Activated naive CD4-positive, alpha-beta T cell treated with anti-CD3 and anti-CD28 coated beads for 36 hours (primary cell): Measurements from ENCODE around the gene PRM2. TPM values are rescaled to one million over a fixed set of nuclear protein-coding genes. Genes with fewer than 3 reads are reported as not detected.

Experiments
- CTCF ChIA-PET: fragments of 350-600 bp; sonication (Branson Sonifier 250); formaldehyde crosslinking; loops from one replicate; lab custom pipeline; 2021; ENCODE audit warnings: antibody characterized with exemption; lab: Charles Lee
- DNase-seq: peaks from one replicate; pipeline ENCODE4 v3.0.0-alpha.2; 2020
- H3K27ac Mint-ChIP-seq: one replicate; pipeline ENCODE4 v1.8.0; 2021; ENCODE audit warnings: mild to moderate bottlenecking, mixed read lengths
- H3K27me3 Mint-ChIP-seq: one replicate; pipeline ENCODE4 v1.8.0; 2021; ENCODE audit warnings: low read depth, mixed read lengths
- H3K36me3 Mint-ChIP-seq: one replicate; pipeline ENCODE4 v1.8.0; 2021; ENCODE audit warnings: low read depth, mixed read lengths
- H3K4me1 Mint-ChIP-seq: one replicate; pipeline ENCODE4 v1.8.0; 2021; ENCODE audit warnings: low read depth, mixed read lengths
- H3K4me3 Mint-ChIP-seq: one replicate; pipeline ENCODE4 v1.8.0; 2021; ENCODE audit warnings: mild to moderate bottlenecking, moderate library complexity, mixed read lengths
- H3K9me3 Mint-ChIP-seq: one replicate; pipeline ENCODE4 v1.8.0; 2021; ENCODE audit warnings: mixed read lengths
- intact Hi-C: fragments of 100-400 bp; cut with micrococcal nuclease; formaldehyde crosslinking; loops from one replicate; pipeline ENCODE4 v1.15.1; 2023
- total RNA-seq, 2 experiments: library from RNA; stranded (reverse); gene quantifications; one replicate each; pipeline ENCODE4 v1.2.3, GENCODE V29; 2021

Gene PRM2
- total RNA-seq, 2 experiments from 2014 or later, result not detected

DNA sequence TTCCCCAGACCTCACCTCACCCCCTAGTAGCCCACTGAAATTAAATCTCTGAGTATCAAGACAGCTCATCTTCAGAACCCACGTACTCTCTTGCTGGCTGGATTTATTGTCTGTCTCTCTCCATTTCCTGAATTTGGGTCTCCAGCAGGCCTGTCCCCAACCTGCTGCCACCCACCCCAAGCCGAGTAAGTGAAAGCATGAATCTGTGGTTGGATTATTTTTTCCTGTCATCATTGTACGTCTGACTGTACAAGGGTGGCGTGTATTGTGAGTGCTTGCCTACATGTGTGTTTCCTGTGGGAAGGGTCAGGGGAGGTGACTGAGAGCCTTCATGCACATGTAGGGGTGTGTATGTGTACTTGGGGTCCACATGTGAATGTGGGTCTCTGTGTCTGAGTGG is 12.5 kb downstream of the PRM2 start:
- DNase-seq, result peak; percentile 78
- CTCF ChIA-PET, result interaction anchor here (0.6 to 2.1 kb wide), 6 partner anchors 9 to 280 kb away, joined by 3 to 10 read pairs (median 4); no protein-coding TSS in a partner anchor
- intact Hi-C loops, result loop anchor here (1.0 kb wide), 1 partner anchor 91 kb away; no protein-coding TSS in a partner anchor
- no peaks in the 10 kb centered on the region for H3K9me3 Mint-ChIP-seq
- no peaks in the 10 kb centered on the region for H3K36me3 Mint-ChIP-seq
- peaks cover 33% of the 10 kb centered on the region for H3K4me1 Mint-ChIP-seq
- H3K27ac Mint-ChIP-seq, result peak overlapping the region; percentile 90
- H3K4me3 Mint-ChIP-seq, result peak overlapping the region; percentile 29
- H3K27me3 Mint-ChIP-seq, result no peaks in the 10 kb centered on the region

DNA sequence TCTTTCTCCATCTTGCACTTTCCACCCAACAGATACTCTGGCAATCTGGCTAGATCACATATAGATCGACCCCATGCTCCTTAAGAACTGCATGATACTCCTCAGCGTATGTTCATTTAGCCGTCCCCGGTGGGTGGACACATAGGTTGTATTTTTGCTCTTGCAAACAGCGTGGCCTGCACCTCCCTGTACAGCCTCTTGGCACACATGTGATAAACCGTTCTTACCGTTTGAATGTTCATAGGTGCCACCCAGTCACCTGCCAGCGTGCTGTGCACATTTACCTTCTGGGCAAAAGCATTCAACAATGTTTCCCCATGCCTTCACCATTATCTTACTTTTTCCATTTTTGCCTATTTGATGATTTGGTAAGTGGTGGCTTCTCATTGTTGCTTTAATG is 13.4 kb downstream of the PRM2 start:
- DNase-seq, result no peak
- CTCF ChIA-PET, result interaction anchor here (0.6 to 2.1 kb wide), 8 partner anchors 8 to 292 kb away, joined by 4 to 10 read pairs (median 4); no protein-coding TSS in a partner anchor
- H3K27ac Mint-ChIP-seq, result peak overlapping the region; percentile 90
- no peaks in the 10 kb centered on the region for H3K9me3 Mint-ChIP-seq
- intact Hi-C loops, result loop anchor here (1.0 kb wide), 1 partner anchor 91 kb away; no protein-coding TSS in a partner anchor
- H3K4me3 Mint-ChIP-seq, result no peak overlapping the region
- H3K4me1 Mint-ChIP-seq, result peaks cover 40% of the 10 kb centered on the region
- H3K36me3 Mint-ChIP-seq, result no peaks in the 10 kb centered on the region
- H3K27me3 Mint-ChIP-seq, result no peaks in the 10 kb centered on the region

DNA sequence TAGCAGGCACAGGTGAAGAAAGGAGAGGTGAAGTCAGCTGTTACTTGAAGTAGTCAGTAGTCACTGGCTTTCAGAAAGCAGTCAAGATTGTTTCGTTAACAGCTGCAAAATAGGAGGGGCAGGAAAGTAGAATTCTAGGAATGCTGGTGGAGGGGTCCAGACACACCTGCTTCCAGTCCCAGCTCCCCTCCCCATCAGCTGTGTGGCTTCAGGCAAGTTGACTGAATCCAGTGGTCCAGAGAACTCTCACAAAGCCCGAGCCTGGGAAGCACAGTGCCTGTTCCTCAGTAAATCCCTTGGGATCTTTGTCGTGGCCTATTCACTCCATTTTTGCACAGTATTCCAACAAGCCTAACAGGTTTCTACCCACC is 15.7 kb downstream of the PRM2 start:
- intact Hi-C loops, result no loop called here
- no peak for DNase-seq
- no peaks in the 10 kb centered on the region for H3K36me3 Mint-ChIP-seq
- H3K27me3 Mint-ChIP-seq, result no peaks in the 10 kb centered on the region
- CTCF ChIA-PET, result interaction anchor here (0.7 to 7.2 kb wide), 7 partner anchors 51 to 297 kb away, joined by 3 to 67 read pairs (median 3); no protein-coding TSS in a partner anchor
- H3K4me3 Mint-ChIP-seq, result no peak overlapping the region
- H3K9me3 Mint-ChIP-seq, result no peaks in the 10 kb centered on the region
- peaks cover 50% of the 10 kb centered on the region for H3K4me1 Mint-ChIP-seq
- H3K27ac Mint-ChIP-seq, result no peak overlapping the region

DNA sequence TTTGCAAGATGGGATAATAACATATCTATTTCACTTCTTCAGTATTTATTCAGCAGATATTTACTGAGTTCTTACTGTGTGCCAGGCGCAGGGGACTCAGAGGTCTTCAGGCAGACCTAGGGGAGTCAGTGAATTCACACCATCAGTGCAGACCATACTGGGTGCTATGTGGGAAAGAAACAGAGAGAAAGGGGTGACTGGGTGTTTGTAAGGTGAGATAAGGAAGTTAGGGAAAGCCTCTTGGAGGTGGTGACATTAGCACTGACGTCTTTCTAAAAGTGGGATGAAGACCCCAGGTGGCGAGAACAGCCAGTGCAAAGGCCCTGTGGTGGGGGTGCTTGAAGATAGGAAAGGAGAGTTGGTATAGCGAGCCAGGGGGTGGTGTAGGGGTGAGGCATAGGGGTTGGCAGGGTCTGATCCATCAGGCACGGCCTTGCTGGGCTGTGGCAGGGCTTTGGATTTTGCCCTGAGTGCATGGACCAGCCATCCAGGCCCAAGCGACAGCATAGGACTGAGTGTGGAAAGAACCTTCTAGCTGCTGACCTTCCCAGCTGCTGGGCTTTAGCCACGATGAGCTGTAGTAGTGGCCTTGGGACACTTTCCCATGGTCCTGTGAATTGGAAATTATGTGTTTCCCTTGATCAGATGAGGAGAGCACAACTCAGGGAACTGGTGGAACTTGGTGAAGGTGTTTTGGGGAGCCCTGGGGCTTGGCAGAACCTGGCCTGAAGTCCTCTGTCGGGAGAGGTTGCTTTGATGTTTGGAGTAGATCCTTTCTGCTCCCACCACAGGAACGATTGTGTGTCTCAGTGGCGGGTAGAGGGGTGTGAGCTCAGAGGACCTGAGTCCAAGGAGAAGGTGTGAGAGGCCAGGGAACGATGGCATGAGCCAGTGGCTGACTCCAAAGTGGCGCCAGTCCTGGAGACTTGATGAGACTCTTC is 16.4 kb downstream of the PRM2 start:
- CTCF ChIA-PET, result interaction anchor here (0.7 to 7.2 kb wide), 12 partner anchors 35 to 296 kb away, joined by 3 to 67 read pairs (median 4); no protein-coding TSS in a partner anchor
- no peaks in the 10 kb centered on the region for H3K9me3 Mint-ChIP-seq
- intact Hi-C loops, result loop anchor here (2.0 to 10.0 kb wide), 5 partner anchors 27 to 535 kb away; partner anchors contain the start of genes NUBP1 and ZC3H7A

DNA sequence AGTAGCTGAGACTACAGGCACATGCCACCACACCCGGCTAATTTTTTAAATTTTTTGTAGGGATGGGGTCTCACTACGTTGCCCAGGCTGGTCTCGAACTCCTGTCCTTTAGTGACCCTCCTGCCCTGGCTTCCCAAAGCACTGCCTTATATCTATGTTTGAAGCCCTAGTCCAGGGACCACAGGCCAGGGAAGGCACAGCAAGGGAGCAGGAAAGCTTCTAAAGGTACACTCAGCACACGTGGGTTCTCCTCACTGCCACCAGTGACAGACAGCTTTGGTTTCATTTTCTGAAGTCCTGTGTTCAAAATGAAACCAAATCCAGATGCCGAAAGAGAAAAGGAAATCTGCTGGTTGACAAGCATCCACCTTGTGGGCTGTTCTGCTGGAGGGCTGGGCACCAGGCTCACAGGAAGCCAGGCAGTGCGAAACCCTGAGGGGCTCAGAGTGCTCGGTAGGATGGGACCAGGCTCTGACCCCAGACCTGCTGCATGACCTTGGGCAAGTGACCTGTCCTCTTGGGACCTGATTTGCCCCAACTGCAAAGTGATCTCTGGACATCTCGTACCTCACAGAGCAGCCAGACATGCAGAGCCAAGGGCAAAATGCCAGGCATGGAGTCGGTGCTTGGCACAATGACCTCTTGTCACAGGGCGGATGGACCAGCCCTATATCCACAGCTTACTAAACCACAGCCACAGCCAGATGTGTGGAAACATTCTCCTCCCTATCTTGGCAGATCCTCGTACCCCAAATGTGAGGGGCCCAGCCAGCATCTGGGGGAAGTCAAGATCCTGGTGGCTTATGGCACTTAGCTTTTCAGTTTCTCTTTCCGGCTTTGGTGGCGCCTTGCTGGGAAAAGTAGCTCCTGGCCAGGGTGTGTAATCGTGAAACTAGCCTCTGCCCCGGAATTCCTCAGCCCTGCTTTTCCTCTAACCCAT is 17.5 kb downstream of the PRM2 start:
- intact Hi-C loops, result loop anchor here (1.0 to 10.0 kb wide), 6 partner anchors 28 to 536 kb away; partner anchors contain the start of genes NUBP1 and ZC3H7A
- DNase-seq, result peak; percentile 66
- CTCF ChIA-PET, result interaction anchor here (0.8 to 7.2 kb wide), 15 partner anchors 34 to 294 kb away, joined by 3 to 67 read pairs (median 4); no protein-coding TSS in a partner anchor
- Mint-ChIP-seq H3K27me3 (no peaks in the 10 kb centered on the region), H3K4me3 (no peak overlapping the region), H3K36me3 (peaks cover 14% of the 10 kb centered on the region), H3K27ac (peak overlapping the region; percentile 43), H3K9me3 (no peaks in the 10 kb centered on the region), H3K4me1 (peaks cover 38% of the 10 kb centered on the region)

More for the DNA sequence above, 16.4 kb downstream of the PRM2 start:
- H3K4me1 Mint-ChIP-seq, result peaks cover 50% of the 10 kb centered on the region
- no peak for DNase-seq
- no peaks in the 10 kb centered on the region for H3K27me3 Mint-ChIP-seq
- H3K4me3 Mint-ChIP-seq, result no peak overlapping the region
- H3K36me3 Mint-ChIP-seq, result peaks cover 4% of the 10 kb centered on the region
- H3K27ac Mint-ChIP-seq, result no peak overlapping the region

DNA sequence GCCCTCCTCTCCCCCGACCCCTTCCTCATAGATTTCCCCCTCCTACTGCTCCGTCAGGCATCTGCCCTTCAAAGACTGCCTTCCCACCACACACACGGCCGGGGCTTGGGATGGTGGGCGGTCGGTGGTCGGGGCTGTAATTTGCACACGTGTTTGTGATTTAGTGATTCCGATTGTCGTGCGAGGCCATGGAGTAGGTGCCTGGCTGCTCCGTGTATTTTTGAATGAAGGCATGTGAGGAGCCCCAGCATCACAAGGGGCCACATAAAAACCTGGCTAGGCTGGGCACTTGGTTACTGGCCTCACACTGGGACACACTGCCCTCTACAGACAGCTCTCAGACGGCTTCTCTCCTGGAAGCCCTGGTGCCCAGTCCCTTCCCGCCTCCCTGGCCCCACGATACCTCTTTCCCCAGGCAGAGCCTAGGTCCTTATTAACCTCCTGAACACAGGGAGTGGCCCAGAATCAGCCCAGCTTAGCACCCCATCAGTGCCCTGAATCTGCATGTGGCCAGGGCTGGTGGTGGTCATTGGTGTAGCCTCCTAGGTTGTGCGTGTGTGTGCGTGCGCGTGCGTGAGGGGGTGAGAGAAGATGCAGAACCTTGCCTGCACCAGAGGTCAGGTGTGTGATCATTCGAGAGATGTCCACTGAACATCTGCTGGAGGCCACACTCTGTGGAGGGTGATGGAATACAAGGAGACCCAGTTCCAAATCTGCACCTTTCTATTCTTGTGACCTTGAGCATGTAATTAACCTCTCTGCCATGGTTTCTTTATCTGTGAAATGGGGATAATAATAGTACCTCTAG is 18.9 kb downstream of the PRM2 start:
- no peaks in the 10 kb centered on the region for H3K9me3 Mint-ChIP-seq
- peak; percentile 85 for DNase-seq
- intact Hi-C loops, result loop anchor here (1.0 to 10.0 kb wide), 5 partner anchors 55 to 537 kb away; partner anchors contain the start of genes NUBP1 and ZC3H7A
- no peaks in the 10 kb centered on the region for H3K27me3 Mint-ChIP-seq
- peaks cover 29% of the 10 kb centered on the region for H3K36me3 Mint-ChIP-seq
- CTCF ChIA-PET, result interaction anchor here (0.6 to 7.2 kb wide), 27 partner anchors 17 to 506 kb away, joined by 3 to 67 read pairs (median 4); no protein-coding TSS in a partner anchor
- H3K27ac Mint-ChIP-seq, result peak overlapping the region; percentile 83
- peaks cover 25% of the 10 kb centered on the region for H3K4me1 Mint-ChIP-seq
- peak overlapping the region; percentile 95 for H3K4me3 Mint-ChIP-seq

DNA sequence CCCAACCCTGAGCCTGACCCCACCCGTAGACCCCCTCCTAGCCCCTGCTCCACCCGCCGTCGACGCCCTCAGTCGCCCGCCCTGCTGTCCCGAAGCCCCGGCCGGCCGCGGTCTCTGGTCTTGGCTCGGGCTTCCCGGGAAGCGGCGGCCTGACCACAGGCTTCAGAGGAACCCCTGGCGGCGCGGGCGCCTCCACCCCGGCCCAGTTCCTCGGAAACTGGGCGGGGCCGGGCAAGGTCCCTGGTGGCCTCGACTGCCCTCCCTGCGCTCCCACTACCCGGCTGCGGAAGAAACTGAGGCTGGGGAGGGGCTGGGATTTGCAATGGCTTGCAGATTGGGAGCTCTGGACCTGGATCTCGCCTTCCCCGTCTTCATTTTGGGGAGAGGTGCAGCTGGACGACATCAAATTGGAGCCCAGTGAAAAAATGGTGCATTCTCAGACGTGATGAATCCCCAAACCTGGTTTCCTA is 19.6 kb downstream of the PRM2 start:
- CTCF ChIA-PET, result interaction anchor here (0.6 to 7.2 kb wide), 29 partner anchors 18 to 505 kb away, joined by 3 to 67 read pairs (median 5); no protein-coding TSS in a partner anchor
- H3K9me3 Mint-ChIP-seq, result no peaks in the 10 kb centered on the region
- H3K36me3 Mint-ChIP-seq, result peaks cover 35% of the 10 kb centered on the region
- peak overlapping the region; percentile 95 for H3K4me3 Mint-ChIP-seq
- peak overlapping the region; percentile 95 for H3K27ac Mint-ChIP-seq
- H3K27me3 Mint-ChIP-seq, result no peaks in the 10 kb centered on the region
- intact Hi-C loops, result loop anchor here (1.0 to 10.0 kb wide), 7 partner anchors 56 to 538 kb away; partner anchors contain the start of genes NUBP1 and ZC3H7A
- DNase-seq, result no peak
- peaks cover 31% of the 10 kb centered on the region for H3K4me1 Mint-ChIP-seq

DNA sequence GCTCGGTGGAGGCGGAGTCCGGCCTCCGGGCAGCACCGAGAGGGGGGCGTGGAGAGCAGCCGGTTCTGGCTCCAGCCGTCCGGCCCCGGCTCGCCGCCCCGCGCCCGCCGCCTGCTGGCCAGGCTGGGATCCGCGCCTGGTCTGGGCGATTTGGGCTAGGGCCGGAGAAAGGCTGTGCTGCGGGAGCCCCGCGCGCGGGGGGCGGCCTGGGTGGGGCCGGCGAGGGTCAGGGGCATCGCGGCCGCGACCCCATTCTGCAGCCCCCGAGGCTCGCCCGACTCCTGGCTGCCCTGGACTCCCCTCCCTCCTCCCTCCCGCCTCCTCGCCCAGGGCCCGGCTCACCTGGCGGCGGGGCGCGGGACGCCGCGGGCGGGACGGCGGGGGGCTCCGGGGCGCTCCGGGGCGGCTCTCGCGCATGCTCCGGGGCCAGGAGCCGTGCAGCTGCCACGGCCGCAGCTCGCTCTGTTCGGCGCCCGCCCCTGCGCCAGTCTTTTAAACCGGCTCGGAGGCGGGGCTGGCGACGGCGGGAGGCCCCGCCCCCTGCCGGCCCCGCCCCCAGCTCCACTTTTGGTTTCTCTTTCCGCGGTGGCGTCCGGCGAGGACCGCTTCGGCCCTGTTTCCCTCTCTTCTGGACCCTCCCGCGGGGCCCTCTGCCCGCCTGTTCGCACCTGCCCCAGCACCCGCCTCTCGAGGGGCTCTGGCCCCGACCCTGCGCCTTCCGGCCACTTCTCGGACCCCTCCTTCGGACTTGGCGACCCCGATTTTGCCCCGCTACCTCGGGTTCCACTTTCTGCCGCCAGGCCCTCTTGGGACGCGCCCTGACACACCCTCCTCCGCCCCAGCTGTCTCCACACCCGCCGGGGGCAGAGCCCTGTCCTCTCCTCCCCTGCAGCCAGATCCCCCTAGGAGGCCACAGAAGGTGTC is 20.3 kb downstream of the PRM2 start, which contains the start of gene SOCS1:
Gene SOCS1, minus strand, starts transcription at position 468 of the 924 bp plus-strand sequence. CDS start 726 bp downstream, outside the sequence.
- peak within 1 kb of the TSS; percentile 99 for H3K27ac Mint-ChIP-seq
- no peaks in the 10 kb centered on the region for H3K9me3 Mint-ChIP-seq
- peaks cover 36% of the 10 kb centered on the region for H3K4me1 Mint-ChIP-seq
- no peaks in the 10 kb centered on the region for H3K27me3 Mint-ChIP-seq
- peak; percentile 85 for DNase-seq
- H3K4me3 Mint-ChIP-seq, result peak within 1 kb of the TSS; percentile 95
- intact Hi-C loops, result loop anchor here (1.0 to 10.0 kb wide), 7 partner anchors 56 to 539 kb away; partner anchors contain the start of genes NUBP1 and ZC3H7A
- CTCF ChIA-PET, result interaction anchor here (0.6 to 7.2 kb wide), 39 partner anchors 7 to 505 kb away, joined by 3 to 67 read pairs (median 4); no protein-coding TSS in a partner anchor
- peaks cover 38% of the 10 kb centered on the region for H3K36me3 Mint-ChIP-seq

DNA sequence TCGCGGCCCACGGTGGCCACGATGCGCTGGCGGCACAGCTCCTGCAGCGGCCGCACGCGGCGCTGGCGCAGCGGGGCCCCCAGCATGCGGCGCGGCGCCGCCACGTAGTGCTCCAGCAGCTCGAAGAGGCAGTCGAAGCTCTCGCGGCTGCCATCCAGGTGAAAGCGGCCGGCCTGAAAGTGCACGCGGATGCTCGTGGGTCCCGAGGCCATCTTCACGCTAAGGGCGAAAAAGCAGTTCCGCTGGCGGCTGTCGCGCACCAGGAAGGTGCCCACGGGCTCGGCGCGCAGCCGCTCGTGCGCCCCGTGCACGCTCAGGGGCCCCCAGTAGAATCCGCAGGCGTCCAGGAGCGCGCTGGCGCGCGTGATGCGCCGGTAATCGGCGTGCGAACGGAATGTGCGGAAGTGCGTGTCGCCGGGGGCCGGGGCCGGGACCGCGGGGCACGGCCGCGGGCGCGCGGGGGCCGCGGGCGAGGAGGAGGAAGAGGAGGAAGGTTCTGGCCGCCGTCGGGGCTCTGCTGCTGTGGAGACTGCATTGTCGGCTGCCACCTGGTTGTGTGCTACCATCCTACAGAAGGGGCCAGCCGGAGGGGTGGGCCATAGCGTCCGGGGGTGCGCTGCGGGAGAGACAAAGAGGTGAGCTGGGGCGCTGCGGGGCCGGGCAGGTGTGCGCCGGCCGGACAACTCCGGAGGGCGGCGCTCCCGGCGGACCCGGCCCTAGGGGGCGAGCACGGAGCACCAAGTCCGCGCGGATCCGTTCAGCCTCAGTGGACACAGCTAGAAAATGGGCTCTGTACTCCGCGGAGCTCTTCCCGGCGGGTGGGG is 21.2 kb downstream of the PRM2 start:
- no peaks in the 10 kb centered on the region for H3K9me3 Mint-ChIP-seq
- no peaks in the 10 kb centered on the region for H3K27me3 Mint-ChIP-seq
- peak overlapping the region; percentile 87 for H3K4me3 Mint-ChIP-seq
- peaks cover 44% of the 10 kb centered on the region for H3K4me1 Mint-ChIP-seq
- H3K36me3 Mint-ChIP-seq, result peaks cover 43% of the 10 kb centered on the region
- CTCF ChIA-PET, result interaction anchor here (0.8 to 7.2 kb wide), 27 partner anchors 8 to 299 kb away, joined by 3 to 67 read pairs (median 5); no protein-coding TSS in a partner anchor
- DNase-seq, result peak; percentile 68
- intact Hi-C loops, result loop anchor here (1.0 to 10.0 kb wide), 5 partner anchors 57 to 540 kb away; partner anchors contain the start of genes NUBP1 and ZC3H7A
- peak overlapping the region; percentile 99 for H3K27ac Mint-ChIP-seq
